ENCODE data around the gene BMPR1B.

The BMPR1B gene

DNA sequence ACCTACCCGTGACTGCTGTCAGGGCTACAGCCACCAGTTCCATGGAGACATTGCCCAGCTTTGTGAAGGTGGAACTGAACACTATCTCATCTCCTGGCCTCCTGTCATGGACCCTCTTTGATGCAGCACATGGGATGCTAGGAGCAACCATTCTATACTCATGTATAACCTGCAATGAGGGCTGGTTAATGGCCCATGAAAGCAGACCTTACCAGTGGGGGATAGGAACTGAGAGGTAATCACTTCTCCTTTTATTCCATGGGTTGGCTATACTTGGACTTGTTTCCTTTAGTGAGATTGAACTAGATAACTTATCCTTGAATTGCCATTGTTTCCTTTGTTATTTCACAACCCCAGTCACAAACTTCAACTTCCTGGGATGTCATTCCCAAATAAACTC, 310.6 kb downstream of the BMPR1B start:
- no peak for DNase-seq
- TF ChIP-seq, protein P1, sequence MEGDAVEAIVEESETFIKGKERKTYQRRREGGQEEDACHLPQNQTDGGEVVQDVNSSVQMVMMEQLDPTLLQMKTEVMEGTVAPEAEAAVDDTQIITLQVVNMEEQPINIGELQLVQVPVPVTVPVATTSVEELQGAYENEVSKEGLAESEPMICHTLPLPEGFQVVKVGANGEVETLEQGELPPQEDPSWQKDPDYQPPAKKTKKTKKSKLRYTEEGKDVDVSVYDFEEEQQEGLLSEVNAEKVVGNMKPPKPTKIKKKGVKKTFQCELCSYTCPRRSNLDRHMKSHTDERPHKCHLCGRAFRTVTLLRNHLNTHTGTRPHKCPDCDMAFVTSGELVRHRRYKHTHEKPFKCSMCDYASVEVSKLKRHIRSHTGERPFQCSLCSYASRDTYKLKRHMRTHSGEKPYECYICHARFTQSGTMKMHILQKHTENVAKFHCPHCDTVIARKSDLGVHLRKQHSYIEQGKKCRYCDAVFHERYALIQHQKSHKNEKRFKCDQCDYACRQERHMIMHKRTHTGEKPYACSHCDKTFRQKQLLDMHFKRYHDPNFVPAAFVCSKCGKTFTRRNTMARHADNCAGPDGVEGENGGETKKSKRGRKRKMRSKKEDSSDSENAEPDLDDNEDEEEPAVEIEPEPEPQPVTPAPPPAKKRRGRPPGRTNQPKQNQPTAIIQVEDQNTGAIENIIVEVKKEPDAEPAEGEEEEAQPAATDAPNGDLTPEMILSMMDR (IDR thresholded peaks at IDR 0.05): no peak
- H3K36me3 Mint-ChIP-seq (ENCODE audit: low read depth): peaks cover 29% of the 10 kb centered on the region
- peaks cover 33% of the 10 kb centered on the region for H3K9me3 Mint-ChIP-seq
- H3K4me1 Mint-ChIP-seq: peaks cover 5% of the 10 kb centered on the region
- no peak overlapping the region for H3K27ac Mint-ChIP-seq
- no peak overlapping the region for H3K4me3 Mint-ChIP-seq
- H3K27me3 Mint-ChIP-seq (ENCODE audit: low read depth, poor library complexity): peaks cover 2% of the 10 kb centered on the region

DNA sequence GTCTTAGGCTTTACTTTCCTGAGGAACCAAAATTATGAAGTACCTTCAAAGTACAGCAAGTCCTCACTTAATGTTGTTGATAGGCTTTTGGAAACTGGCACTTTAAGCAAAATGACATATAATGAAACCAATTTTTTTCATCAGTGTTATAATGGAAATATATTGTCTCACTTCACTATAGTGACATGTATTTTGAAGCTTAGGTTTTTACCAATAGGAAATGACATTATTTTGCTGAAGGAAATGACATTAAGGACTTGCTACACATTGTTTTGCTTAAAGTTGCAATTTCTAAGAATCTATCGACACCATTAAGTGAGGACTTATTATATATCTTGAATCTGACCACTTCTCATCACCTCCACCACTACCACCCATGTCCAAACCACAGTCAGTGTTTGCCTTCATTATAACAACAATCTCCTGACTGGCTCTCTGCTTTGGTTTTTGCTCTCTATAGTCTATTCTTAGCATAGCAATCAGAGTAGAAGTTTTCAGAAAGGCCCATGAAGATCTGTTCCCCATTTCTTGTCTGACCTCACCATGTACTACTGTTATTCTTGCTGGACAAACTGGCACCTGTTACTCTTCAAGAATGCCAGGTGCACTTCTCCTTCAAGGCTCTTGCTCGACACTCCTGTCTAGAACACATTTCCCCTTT, 311.2 kb downstream of the BMPR1B start:
- Mint-ChIP-seq H3K27ac (no peak overlapping the region), H3K9me3 (peaks cover 28% of the 10 kb centered on the region), H3K36me3 (ENCODE audit: low read depth) (peaks cover 24% of the 10 kb centered on the region), H3K4me3 (no peak overlapping the region), H3K27me3 (ENCODE audit: low read depth, poor library complexity) (peaks cover 2% of the 10 kb centered on the region), H3K4me1 (peaks cover 5% of the 10 kb centered on the region)
- no peak for DNase-seq
- TF ChIP-seq, protein P1 (IDR thresholded peaks at IDR 0.05): no peak

DNA sequence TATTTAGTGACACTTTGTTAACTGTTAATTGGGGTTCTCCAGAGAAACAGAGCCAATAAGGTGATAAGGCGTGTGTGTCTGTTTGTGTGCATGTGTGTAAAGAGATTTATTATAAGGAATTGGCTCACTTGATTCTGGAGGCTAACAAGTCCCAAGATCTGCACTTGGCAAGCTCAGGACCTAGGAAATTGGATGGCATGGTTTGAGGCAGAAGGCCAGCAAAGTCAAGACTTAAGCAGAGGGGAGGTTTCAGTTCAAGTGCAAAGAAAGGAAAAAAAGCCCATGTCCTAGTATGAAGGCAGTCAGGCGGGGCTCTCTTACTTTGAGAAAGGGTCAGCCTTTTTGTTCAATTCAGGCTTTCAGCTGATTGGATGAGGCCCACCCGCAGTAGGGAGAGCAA, 314.1 kb downstream of the BMPR1B start:
- TF ChIP-seq, protein P1 (IDR thresholded peaks at IDR 0.05): no peak
- peaks cover 15% of the 10 kb centered on the region for H3K9me3 Mint-ChIP-seq
- no peak overlapping the region for H3K27ac Mint-ChIP-seq
- H3K36me3 Mint-ChIP-seq (ENCODE audit: low read depth): peaks cover 15% of the 10 kb centered on the region
- H3K4me1 Mint-ChIP-seq: peaks cover 5% of the 10 kb centered on the region
- no peak overlapping the region for H3K4me3 Mint-ChIP-seq
- H3K27me3 Mint-ChIP-seq (ENCODE audit: low read depth, poor library complexity): peaks cover 2% of the 10 kb centered on the region
- no peak for DNase-seq

DNA sequence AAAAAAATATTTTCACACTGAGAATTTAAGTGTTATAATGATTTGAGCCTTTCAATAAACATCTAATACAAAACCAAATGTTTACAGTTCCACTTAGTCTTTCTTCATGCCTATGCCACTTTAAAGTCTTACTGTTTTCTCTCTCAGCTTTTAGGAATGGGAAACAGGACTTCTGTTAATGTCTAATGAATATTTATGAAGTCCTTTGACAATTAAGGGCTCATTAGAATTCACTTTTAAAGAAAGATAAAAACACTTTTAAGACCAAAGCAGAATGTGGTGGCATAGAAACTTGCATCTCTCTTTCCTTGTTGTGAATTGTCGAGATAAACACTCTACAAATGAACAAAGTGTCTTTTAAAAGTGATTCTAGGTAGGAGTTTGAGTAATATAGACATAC, 315.9 kb downstream of the BMPR1B start:
- H3K4me3 Mint-ChIP-seq: no peak overlapping the region
- H3K27ac Mint-ChIP-seq: no peak overlapping the region
- H3K9me3 Mint-ChIP-seq: no peaks in the 10 kb centered on the region
- TF ChIP-seq, protein P1 (IDR thresholded peaks at IDR 0.05): no peak
- no peaks in the 10 kb centered on the region for H3K27me3 Mint-ChIP-seq (ENCODE audit: low read depth, poor library complexity)
- peaks cover under 1% of the 10 kb centered on the region for H3K36me3 Mint-ChIP-seq (ENCODE audit: low read depth)
- no peaks in the 10 kb centered on the region for H3K4me1 Mint-ChIP-seq
- no peak for DNase-seq

DNA sequence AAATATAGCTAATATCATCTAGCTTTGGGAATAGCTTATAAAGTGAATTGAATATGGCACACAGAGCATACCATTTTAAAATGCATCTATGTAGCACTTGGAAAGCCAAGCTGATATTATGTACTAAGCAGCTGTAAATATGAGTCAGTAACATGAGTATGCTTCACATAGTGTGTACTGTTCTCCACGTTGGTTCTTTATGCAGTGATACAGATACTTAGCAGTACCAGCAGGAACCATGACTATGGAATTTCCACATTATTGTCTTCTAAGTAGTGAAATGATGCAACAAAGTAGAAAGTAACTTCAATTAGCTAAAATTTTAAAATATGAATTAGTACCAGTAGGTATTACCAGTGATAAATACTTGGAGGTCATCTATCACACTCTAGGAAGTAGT, 320.1 kb downstream of the BMPR1B start:
- H3K4me3 Mint-ChIP-seq: no peak overlapping the region
- TF ChIP-seq, protein P1 (IDR thresholded peaks at IDR 0.05): no peak
- no peak overlapping the region for H3K27ac Mint-ChIP-seq
- H3K36me3 Mint-ChIP-seq (ENCODE audit: low read depth): no peaks in the 10 kb centered on the region
- DNase-seq: no peak
- no peaks in the 10 kb centered on the region for H3K9me3 Mint-ChIP-seq
- H3K27me3 Mint-ChIP-seq (ENCODE audit: low read depth, poor library complexity): no peaks in the 10 kb centered on the region
- H3K4me1 Mint-ChIP-seq: no peaks in the 10 kb centered on the region

DNA sequence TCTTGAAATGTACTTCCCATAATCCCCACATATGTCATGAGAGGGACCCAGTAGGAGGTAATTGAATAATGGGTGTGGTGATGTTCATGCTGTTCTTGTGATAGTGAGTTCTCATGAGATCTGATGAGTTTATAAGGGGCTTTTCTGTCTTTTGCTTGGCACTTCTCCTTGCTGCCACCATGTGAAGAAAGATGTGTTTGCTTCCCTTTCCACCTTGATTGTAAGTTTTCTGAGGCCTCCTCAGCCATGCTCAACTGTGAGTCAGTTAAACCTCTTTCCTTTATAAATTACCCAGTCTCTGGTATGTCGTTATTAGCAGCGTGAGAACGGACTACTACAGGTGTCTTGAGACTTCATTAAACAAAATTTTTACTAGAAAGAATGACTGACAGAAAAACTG, 323.2 kb downstream of the BMPR1B start:
- DNase-seq: no peak

More for the DNA sequence above, 323.2 kb downstream of the BMPR1B start:
- H3K27ac Mint-ChIP-seq: no peak overlapping the region
- H3K27me3 Mint-ChIP-seq (ENCODE audit: low read depth, poor library complexity): no peaks in the 10 kb centered on the region
- H3K9me3 Mint-ChIP-seq: no peaks in the 10 kb centered on the region
- H3K4me3 Mint-ChIP-seq: no peak overlapping the region
- TF ChIP-seq, protein P1 (IDR thresholded peaks at IDR 0.05): no peak
- no peaks in the 10 kb centered on the region for H3K36me3 Mint-ChIP-seq (ENCODE audit: low read depth)
- H3K4me1 Mint-ChIP-seq: peaks cover 14% of the 10 kb centered on the region

All from nephron progenitor cell (in vitro differentiated cells).